Measurements from ENCODE around the gene AGO3. TPM values are rescaled to one million over a fixed set of nuclear protein-coding genes. Genes with fewer than 3 reads are reported as not detected.

The AGO3 gene
- polyA plus RNA-seq, 4 donors: 8.4 to 17.0 (median 13.3) TPM

DNA sequence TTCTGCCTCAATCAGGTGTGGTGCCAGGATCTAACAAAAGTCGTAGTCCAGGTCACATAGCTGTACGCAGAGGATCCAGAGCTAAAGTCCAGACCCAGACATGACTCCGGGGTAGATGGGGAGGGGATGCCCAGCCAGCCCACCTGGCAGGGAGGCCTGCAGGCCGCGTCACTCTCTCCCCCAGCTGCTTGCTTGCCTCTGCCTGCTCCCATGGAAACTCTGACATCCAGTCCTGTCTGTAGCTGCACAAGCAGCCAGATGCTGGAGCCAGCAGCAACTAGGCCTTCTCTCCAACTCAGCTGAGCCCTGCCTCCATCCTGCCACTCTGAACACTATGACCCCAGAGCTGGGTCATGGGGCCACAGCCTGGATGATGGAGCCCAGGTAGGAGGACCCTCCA lies 186.0 kb downstream of the AGO3 start:
- DNase-seq (ENCODE audit: low read depth in 4 of 4, low spot score in 2 of 4): no peak

DNA sequence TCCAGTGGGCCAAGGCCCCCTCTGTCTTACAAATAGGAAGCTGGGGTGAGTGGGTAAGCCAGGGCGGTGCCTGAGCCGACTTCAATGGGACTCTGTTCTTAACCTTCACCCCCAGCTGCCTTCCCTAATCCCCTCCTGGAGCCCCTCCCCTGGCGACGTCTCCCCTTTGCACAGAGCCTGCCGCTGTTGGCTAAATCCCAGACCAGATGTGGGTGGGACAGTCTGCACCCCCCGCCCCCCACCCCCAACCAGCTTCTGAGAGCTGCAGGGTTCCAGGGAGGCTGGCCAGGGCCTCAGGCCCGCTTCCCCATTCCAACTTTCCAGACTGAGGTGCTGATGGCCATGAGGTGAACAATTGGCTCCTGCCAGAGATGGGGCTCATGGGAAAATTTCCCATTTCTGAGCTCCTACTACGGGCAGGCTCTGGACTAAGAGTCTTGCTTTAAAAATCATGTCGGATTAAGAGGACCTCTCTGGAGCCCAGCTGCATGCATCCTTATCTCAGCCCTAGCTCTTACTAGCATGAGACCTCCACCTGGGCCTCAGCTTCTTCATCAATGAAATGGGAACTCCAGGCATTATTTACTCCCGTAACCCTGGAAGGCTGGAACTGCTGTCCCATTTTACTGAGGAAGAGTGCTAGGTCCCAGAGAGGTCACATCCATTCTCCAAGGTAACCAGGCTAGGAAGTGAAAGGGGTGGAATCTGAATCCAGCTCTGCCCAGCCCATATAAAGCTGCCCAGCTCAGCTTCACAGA lies 187.7 kb downstream of the AGO3 start:
- DNase-seq (ENCODE audit: low read depth in 4 of 4, low spot score in 2 of 4): no peak

DNA sequence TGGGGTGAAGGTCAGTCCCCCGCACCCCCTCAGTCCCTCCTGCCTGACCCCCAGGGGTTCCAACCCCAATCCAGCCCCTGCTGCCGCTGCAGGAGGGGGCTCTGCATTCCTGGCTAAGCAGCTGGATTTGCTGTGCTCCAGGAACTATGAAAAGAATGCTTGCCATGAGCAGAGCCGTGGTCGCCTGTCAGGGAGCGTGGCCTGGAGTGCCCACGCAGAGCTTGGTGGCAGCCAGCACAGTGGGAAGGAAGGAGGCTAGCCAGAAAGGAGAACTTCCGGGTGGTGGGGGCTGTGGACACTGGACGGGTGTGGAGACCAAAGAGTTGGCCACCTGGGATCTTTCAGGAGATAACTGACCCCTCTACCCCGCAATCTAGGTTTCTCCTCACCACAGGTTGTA lies 188.6 kb downstream of the AGO3 start:
- no peak for DNase-seq (ENCODE audit: low read depth in 4 of 4, low spot score in 2 of 4)

Other genes with a start within 250 kb of the AGO3 start
- 10 to 100 TPM in 1 of 4 donors, 1 to 10 TPM in 3; 9.4 to 10.1 (median 9.6) TPM for gene C1orf216, start 212.2 kb upstream of the AGO3 start, polyA plus RNA-seq (ENCODE audit: insufficient read length in 4 of 4)
- gene CLSPN, start 161.1 kb upstream of the AGO3 start, polyA plus RNA-seq (ENCODE audit: insufficient read length in 4 of 4): 10 to 100 TPM; 12.1 to 15.9 (median 13.1) TPM
- 10 to 100 TPM; 16.2 to 35.2 (median 24.9) TPM for gene AGO4, start 123.1 kb upstream of the AGO3 start, polyA plus RNA-seq (ENCODE audit: insufficient read length in 4 of 4)
- gene AGO1, start 47.9 kb upstream of the AGO3 start, polyA plus RNA-seq (ENCODE audit: insufficient read length in 4 of 4): 10 to 100 TPM; 15.0 to 21.3 (median 17.8) TPM
- 10 to 100 TPM in 2 of 4 donors, 1 to 10 TPM in 2; 9.4 to 14.3 (median 11.5) TPM for gene TEKT2, start 153.0 kb downstream of the AGO3 start, polyA plus RNA-seq (ENCODE audit: insufficient read length in 4 of 4)
- gene ADPRS, start 157.8 kb downstream of the AGO3 start, polyA plus RNA-seq (ENCODE audit: insufficient read length in 4 of 4): 10 to 100 TPM; 31.2 to 38.3 (median 33.4) TPM
- 1 to 10 TPM; 1.6 to 2.8 (median 1.9) TPM for gene COL8A2, start 194.1 kb downstream of the AGO3 start, polyA plus RNA-seq (ENCODE audit: insufficient read length in 4 of 4)
- gene TRAPPC3, start 218.4 kb downstream of the AGO3 start, polyA plus RNA-seq (ENCODE audit: insufficient read length in 4 of 4): 10 to 100 TPM; 63.0 to 67.7 (median 63.3) TPM
- 10 to 100 TPM; 57.5 to 77.7 (median 66.1) TPM for gene MAP7D1, start 225.1 kb downstream of the AGO3 start, polyA plus RNA-seq (ENCODE audit: insufficient read length in 4 of 4)

All from left renal cortex interstitium (tissue), 4 donors.